Bronchial epithelial cell (primary cell): ENCODE measurements around the gene ANK3. TPM values are rescaled to one million over a fixed set of nuclear protein-coding genes. Genes with fewer than 3 reads are reported as not detected.

Experiments
- DNase-seq: peaks from one replicate; pipeline ENCODE4 v3.0.0-alpha.2; 2010; ENCODE audit warnings: low read depth
- FAIRE-seq: peaks from 2 replicates; lab custom pipeline; 2011; peaks lifted over from hg19 to GRCh38; lab: Jason Lieb, UNC
- H3K27me3 ChIP-seq: 2 replicates; pipeline ENCODE4 v1.5.1; 2011; ENCODE audit warnings: low read length; ENCODE audit not compliant: control insufficient read depth, insufficient read depth
- H3K36me3 ChIP-seq: 2 replicates; pipeline ENCODE4 v1.5.1; 2011; ENCODE audit warnings: low read length; ENCODE audit not compliant: control insufficient read depth, insufficient read depth
- H3K4me3 ChIP-seq: 2 replicates; pipeline ENCODE4 v1.5.1; 2011; ENCODE audit warnings: mild to moderate bottlenecking, low read depth, low read length, control low read depth
- total RNA-seq: library from RNA; depleted of rRNA; stranded (reverse); fragments of >200 nt; gene quantifications from 2 replicates; pipeline ENCODE4 v1.2.1, GENCODE V29; 2014
- TF ChIP-seq, protein P1 (sequence below): IDR thresholded peaks from 2 replicates; pipeline ENCODE4 v1.5.1; 2011; ENCODE audit warnings: mild to moderate bottlenecking, moderate library complexity, low read length, control low read depth, inconsistent platforms; ENCODE audit not compliant: insufficient read depth, severe bottlenecking

The ANK3 gene
- total RNA-seq, 1 donor from 2014 or later, result 7.9 TPM

DNA sequence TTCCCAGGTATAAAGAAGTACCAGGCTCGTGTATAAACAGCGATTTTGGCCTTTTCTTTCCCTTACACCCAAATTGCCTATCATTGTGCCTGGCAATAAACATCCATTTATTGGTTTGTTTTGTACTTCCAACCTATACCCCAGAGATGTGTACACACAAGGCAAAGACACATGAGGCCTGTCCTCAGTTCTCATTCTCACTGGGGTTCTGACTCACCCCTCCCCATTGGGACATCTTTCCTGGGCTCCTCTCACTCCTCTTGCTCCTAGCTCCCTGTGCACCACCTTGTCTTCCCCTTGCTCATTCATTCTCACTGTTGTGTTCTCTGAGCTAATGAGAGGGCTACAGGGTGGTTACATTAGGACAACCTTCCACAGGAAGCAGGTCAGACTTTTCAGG lies 240.7 kb downstream of the ANK3 start:
- TF ChIP-seq, protein P1, sequence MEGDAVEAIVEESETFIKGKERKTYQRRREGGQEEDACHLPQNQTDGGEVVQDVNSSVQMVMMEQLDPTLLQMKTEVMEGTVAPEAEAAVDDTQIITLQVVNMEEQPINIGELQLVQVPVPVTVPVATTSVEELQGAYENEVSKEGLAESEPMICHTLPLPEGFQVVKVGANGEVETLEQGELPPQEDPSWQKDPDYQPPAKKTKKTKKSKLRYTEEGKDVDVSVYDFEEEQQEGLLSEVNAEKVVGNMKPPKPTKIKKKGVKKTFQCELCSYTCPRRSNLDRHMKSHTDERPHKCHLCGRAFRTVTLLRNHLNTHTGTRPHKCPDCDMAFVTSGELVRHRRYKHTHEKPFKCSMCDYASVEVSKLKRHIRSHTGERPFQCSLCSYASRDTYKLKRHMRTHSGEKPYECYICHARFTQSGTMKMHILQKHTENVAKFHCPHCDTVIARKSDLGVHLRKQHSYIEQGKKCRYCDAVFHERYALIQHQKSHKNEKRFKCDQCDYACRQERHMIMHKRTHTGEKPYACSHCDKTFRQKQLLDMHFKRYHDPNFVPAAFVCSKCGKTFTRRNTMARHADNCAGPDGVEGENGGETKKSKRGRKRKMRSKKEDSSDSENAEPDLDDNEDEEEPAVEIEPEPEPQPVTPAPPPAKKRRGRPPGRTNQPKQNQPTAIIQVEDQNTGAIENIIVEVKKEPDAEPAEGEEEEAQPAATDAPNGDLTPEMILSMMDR, result no peak
- FAIRE-seq, result no peak
- H3K36me3 ChIP-seq, result no peaks in the 10 kb centered on the region

DNA sequence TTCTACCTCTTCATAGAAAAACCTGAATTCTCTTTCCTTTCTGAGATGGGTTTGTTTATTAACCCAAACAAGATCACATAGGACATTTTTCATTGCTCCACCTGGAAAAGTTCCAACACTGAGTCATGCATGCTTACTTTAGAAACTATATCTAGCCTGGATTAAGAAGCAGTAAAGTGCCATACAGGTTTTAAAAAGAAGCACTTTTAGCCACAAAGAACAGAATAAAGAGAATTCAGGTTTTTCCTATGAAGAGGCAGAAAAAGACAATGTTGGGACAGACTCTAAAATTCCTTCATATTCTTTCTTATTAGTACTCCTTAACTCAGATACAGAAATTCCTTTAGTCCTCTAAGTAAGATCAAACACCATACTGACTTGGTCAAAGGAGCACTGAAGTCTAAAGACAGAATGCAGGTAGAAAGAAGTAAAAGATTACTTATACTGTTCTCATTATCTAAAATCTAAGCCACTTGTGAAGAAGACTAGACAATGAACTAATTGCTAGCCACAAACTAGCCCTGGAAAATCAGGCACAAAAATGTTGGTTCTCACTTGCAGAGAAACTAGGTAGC lies 241.3 kb downstream of the ANK3 start:
- H3K4me3 ChIP-seq, result no peak overlapping the region
- FAIRE-seq, result no peak
- TF ChIP-seq, protein P1, result no peak
- H3K36me3 ChIP-seq, result no peaks in the 10 kb centered on the region
- H3K27me3 ChIP-seq, result no peaks in the 10 kb centered on the region
- DNase-seq, result peak; percentile 84

More for the DNA sequence above, 240.7 kb downstream of the ANK3 start:
- DNase-seq, result peak; percentile 37
- H3K4me3 ChIP-seq, result no peak overlapping the region
- no peaks in the 10 kb centered on the region for H3K27me3 ChIP-seq

DNA sequence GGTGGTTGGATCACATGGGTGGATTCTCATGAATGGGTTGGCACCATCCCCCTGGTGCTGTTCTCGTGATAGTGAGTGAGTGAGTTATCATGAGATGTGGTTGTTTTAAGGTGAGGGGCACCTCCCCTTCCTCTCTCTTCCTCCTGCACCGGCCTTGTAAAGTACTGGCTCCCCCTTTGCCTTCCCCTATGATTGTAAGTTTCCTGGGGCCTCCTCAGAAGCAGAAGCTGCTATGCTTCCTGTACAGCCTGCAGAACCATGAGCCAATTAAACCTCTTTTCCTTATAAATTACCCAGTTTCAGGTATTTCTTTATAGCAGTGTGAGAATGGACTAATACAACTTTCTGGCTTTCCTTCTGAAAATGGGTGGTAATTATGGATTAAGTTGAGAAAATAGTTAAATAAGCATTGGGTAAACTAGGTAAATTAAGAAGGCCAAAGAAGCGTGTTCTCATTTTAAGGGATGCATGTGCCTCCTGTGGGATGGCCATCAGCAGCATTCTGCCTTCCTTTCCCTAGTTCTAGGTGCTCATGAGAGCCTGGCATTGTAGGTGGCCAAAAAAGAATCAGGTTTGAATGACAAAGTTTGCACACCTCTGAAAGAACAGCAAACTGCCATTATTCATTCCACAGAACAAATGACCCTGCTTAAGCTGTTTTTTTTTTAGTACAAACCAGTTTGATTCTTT lies 242.0 kb downstream of the ANK3 start:
- no peaks in the 10 kb centered on the region for H3K27me3 ChIP-seq
- FAIRE-seq (no peak), DNase-seq (no peak)
- no peaks in the 10 kb centered on the region for H3K36me3 ChIP-seq
- H3K4me3 ChIP-seq, result no peak overlapping the region
- TF ChIP-seq, protein P1, result no peak

DNA sequence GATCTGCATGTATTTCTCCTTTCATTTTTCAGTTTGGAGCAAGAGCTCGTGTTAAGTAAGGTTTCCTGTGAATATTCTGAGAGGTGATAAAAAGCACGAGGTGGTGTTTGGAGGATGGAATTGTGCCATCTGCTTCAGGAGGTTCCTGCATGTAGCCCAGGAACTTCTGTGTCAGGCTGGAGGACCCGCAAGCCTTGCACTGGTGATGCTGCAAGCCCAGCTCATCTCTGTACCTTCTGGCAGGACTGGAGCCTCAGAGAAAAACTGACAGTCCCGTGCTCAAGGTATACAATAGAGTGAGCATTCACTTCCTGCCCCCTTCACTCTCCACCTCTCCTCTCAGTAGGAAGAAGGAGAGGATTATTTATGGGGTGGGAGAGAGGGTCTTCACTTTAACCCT lies 242.7 kb downstream of the ANK3 start:
- Histone ChIP-seq H3K36me3 (no peaks in the 10 kb centered on the region), H3K4me3 (no peak overlapping the region), H3K27me3 (no peaks in the 10 kb centered on the region)
- TF ChIP-seq, protein P1, result no peak
- FAIRE-seq (no peak), DNase-seq (no peak)

DNA sequence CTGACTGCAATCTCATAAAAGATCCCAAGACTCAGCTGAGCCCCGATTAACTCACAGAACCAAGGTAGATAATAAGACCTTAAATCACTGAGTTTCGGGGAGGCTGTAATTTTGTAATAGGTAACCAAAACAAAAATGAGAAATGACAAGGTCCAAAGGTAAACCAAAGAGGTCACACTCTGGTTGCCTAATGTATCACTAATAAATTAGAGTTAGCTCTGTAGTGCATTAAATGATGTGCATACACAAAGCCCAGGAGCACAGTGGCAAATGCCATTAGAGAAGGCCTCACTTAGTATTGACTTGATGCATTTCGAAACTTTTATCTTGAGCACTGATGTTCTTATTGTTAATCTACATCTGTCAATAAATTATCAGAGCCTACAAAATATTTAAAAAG lies 245.6 kb downstream of the ANK3 start:
- Histone ChIP-seq H3K27me3 (no peaks in the 10 kb centered on the region), H3K36me3 (no peaks in the 10 kb centered on the region), H3K4me3 (no peak overlapping the region)
- FAIRE-seq, result no peak
- DNase-seq, result no peak
- TF ChIP-seq, protein P1, result no peak

- TF ChIP-seq, protein P1, result no peak
Measured at GRCh38 chr10:60142736-60143135, 246.9 kb downstream of the ANK3 start.

More at GRCh38 chr10:60142736-60143135, 246.9 kb downstream of the ANK3 start:
- Histone ChIP-seq H3K4me3 (no peak overlapping the region), H3K27me3 (no peaks in the 10 kb centered on the region), H3K36me3 (no peaks in the 10 kb centered on the region)
- DNase-seq (no peak), FAIRE-seq (no peak)
